ENCODE measurements around the gene DPH1. TPM values are rescaled to one million over a fixed set of nuclear protein-coding genes. Genes with fewer than 3 reads are reported as not detected.

The DPH1 gene
- polyA plus RNA-seq, 1 of the 3 experiments (the other 2 are of a cell fraction): 36.2 TPM

DNA sequence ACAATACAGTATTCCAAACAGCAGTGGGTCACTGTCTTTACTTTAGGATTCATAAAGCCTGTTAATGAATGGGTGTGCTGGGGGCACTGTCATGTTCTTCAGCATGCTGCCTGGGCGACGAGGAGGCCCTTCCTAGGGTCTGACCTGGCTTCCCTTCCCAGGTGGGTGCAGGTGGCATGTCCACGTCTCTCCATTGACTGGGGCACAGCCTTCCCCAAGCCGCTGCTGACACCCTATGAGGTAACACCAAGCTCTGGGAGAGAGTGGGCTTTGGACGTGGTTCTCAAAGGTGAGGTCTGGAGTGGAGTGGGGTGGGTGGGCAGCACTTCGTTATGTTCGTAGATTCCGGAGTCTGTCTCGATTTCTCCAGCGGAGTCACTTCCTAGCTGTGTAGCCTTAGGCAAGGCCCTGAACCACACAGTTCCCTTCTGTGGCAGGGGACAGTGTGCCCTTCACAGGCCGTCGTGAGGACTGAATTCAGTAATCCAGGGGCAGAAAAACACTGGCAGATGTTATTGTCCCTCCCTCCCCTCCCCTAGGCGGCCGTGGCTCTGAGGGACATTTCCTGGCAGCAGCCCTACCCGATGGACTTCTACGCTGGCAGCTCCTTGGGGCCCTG lies 11.1 kb downstream of the DPH1 start (continued):
- TF ChIP-seq IRF3 (IDR thresholded peaks at IDR 0.05; ENCODE audit: low read depth, low read length) (no peak), TAF1 (IDR thresholded peaks at IDR 0.05; ENCODE audit: borderline replicate concordance, low read depth, low read length) (no peak), NFIC (IDR thresholded peaks at IDR 0.05; ENCODE audit: borderline replicate concordance) (no peak), FOXM1 (IDR thresholded peaks at IDR 0.05; ENCODE audit: low read depth) (no peak), EZH2phosphoT487 (IDR thresholded peaks at IDR 0.05; ENCODE audit: borderline replicate concordance, low read depth) (no peak), REST (IDR thresholded peaks at IDR 0.05; ENCODE audit: low read depth, low read length) (no peak)
- TF ChIP-seq, protein P1, sequence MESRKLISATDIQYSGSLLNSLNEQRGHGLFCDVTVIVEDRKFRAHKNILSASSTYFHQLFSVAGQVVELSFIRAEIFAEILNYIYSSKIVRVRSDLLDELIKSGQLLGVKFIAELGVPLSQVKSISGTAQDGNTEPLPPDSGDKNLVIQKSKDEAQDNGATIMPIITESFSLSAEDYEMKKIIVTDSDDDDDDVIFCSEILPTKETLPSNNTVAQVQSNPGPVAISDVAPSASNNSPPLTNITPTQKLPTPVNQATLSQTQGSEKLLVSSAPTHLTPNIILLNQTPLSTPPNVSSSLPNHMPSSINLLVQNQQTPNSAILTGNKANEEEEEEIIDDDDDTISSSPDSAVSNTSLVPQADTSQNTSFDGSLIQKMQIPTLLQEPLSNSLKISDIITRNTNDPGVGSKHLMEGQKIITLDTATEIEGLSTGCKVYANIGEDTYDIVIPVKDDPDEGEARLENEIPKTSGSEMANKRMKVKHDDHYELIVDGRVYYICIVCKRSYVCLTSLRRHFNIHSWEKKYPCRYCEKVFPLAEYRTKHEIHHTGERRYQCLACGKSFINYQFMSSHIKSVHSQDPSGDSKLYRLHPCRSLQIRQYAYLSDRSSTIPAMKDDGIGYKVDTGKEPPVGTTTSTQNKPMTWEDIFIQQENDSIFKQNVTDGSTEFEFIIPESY (IDR thresholded peaks at IDR 0.05; ENCODE audit: borderline replicate concordance, low read depth): no peak

GRCh38 chr17:2041561-2042389 lies 11.8 kb downstream of the DPH1 start, which contains the start of gene OVCA2:
Gene OVCA2, plus strand, starts transcription at chr17:2042022. Its CDS starts 26 bp downstream, at chr17:2042048.
- under 1% methylated on average over 31 of the region's 93 CpGs for WGBS (ENCODE audit: low lambda C conversion rate)
- H3K9me2 ChIP-seq: no peaks in the 10 kb centered on the region
- peaks cover 15% of the 10 kb centered on the region for H3F3A ChIP-seq (replicated peaks; ENCODE audit: insufficient read depth)
- H3K27ac ChIP-seq (ENCODE audit: low read depth in 2 of 2, low read length in 1 of 2): peak within 1 kb of the TSS; percentile 79 to 92
- H3K9me3 ChIP-seq: no peaks in the 10 kb centered on the region
- H3K4me3 ChIP-seq (ENCODE audit: low read depth in 2 of 2, low read length in 1 of 2): peak within 1 kb of the TSS; percentile 71 to 81
- H3K4me1 ChIP-seq (ENCODE audit: control insufficient read depth in 1 of 2, insufficient read depth in 2 of 2, low read depth in 1 of 2, low read length in 1 of 2): peaks cover 20 to 21% of the 10 kb centered on the region in 2 experiments; a peak in 3 of 4 replicates
- peak within 1 kb of the TSS; percentile 86 for H3K9ac ChIP-seq
- H4K20me1 ChIP-seq (ENCODE audit: insufficient read depth): no peaks in the 10 kb centered on the region
- peaks cover 14 to 17% of the 10 kb centered on the region in 2 experiments for H3K36me3 ChIP-seq (replicated peaks in 1 of 2; ENCODE audit: control insufficient read depth in 1 of 2, insufficient read depth in 2 of 2, low read length in 1 of 2)
- H3K79me2 ChIP-seq (ENCODE audit: insufficient read depth): peaks cover 31% of the 10 kb centered on the region
- H3K4me2 ChIP-seq: peak within 1 kb of the TSS; percentile 99
- H3K27me3 ChIP-seq (ENCODE audit: insufficient read depth): no peaks in the 10 kb centered on the region
- ChIA-PET POLR2A (interaction anchor here (1.0 to 1.3 kb wide), 5 partner anchors 9 to 203 kb away, joined by 3 to 4 read pairs (median 3); partner anchors contain the start of gene DPH1), CTCF (interaction anchor here (0.6 to 2.8 kb wide), 16 partner anchors 10 to 204 kb away, joined by 3 to 20 read pairs (median 4); partner anchors contain the start of genes DPH1, HIC1 and RTN4RL1)
- H2AFZ ChIP-seq (ENCODE audit: low read depth): peak within 1 kb of the TSS; percentile 63; the same call in 1 of the 2 replicates
- peak; percentile 97 for DNase-seq
- peak; percentile 81 for TF ChIP-seq ELF1 (IDR thresholded peaks at IDR 0.05)
- peak; percentile 95 for TF ChIP-seq TAF1 (IDR thresholded peaks at IDR 0.05; ENCODE audit: borderline replicate concordance, low read depth, low read length)
- TF ChIP-seq RXRA (IDR thresholded peaks at IDR 0.05; ENCODE audit: borderline replicate concordance, low read depth): no peak
- TF ChIP-seq SMC3 (IDR thresholded peaks at IDR 0.05; ENCODE audit: low read depth, low read length): peak; percentile 29; the same call in 1 of the 2 replicates
- TF ChIP-seq, protein P1 (IDR thresholded peaks at IDR 0.05; ENCODE audit: borderline replicate concordance, low read depth): 0 out of 2 replicates have a peak, but pooled peaks have one; percentile 27
- TF ChIP-seq EP300 (IDR thresholded peaks at IDR 0.05; ENCODE audit: borderline replicate concordance in 1 of 2, low read depth in 1 of 2, low read length in 1 of 2): no peak
- TF ChIP-seq FOXM1 (IDR thresholded peaks at IDR 0.05; ENCODE audit: low read depth): no peak
- peak; percentile 86 for TF ChIP-seq POLR2AphosphoS5 (IDR thresholded peaks at IDR 0.05; ENCODE audit: low read depth, low read length)
- peak; percentile 49 for TF ChIP-seq RAD21 (IDR thresholded peaks at IDR 0.05; ENCODE audit: low read length)
- TF ChIP-seq MEF2A (IDR thresholded peaks at IDR 0.05; ENCODE audit: borderline replicate concordance, low read depth): no peak
- TF ChIP-seq GABPA (IDR thresholded peaks at IDR 0.05; ENCODE audit: low read depth): peak; percentile 96
- peak; percentile 82 for TF ChIP-seq SIN3A (IDR thresholded peaks at IDR 0.05; ENCODE audit: borderline replicate concordance, low read depth, low read length)
- peak; percentile 73 for TF ChIP-seq CHD2 (IDR thresholded peaks at IDR 0.05; ENCODE audit: low read length, partially characterized antibody)
- TF ChIP-seq, protein P2, sequence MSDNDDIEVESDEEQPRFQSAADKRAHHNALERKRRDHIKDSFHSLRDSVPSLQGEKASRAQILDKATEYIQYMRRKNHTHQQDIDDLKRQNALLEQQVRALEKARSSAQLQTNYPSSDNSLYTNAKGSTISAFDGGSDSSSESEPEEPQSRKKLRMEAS (IDR thresholded peaks at IDR 0.05; ENCODE audit: low read depth): peak; percentile 68; the same call in 1 of the 2 replicates

Measured in SK-N-SH (cell line).